IPS-NIHi7 (cell line): ENCODE results near the gene SNTG2.
A peak's percentile ranks its signal among the peaks of the same experiment; 100 is the strongest.

Experiments used
- DNase-seq: peaks from one replicate; pipeline ENCODE4 v3.0.0; 2012; ENCODE audit warnings: mixed read lengths; ENCODE audit errors: extremely low spot score

Gene SNTG2

GRCh38 chr2:950080-950966 is at the start of gene SNTG2:
Gene SNTG2, plus strand, starts transcription at chr2:950849. Its CDS starts 148 bp downstream, at chr2:950997.
- DNase-seq, result peak; percentile 86

GRCh38 chr2:902584-902983 is 48.1 kb upstream of the SNTG2 start:
- DNase-seq, result no peak

GRCh38 chr2:903223-903900 is 47.3 kb upstream of the SNTG2 start:
- DNase-seq, result no peak

GRCh38 chr2:904246-905024 is 46.2 kb upstream of the SNTG2 start:
- peak; percentile 26 for DNase-seq

GRCh38 chr2:905091-905832 is 45.4 kb upstream of the SNTG2 start:
- DNase-seq, result peak; percentile 3

GRCh38 chr2:905833-906140 is 44.9 kb upstream of the SNTG2 start:
- DNase-seq, result no peak

- DNase-seq, result no peak
Measured at GRCh38 chr2:907706-908105, 42.9 kb upstream of the SNTG2 start.

GRCh38 chr2:908568-908967 is 42.1 kb upstream of the SNTG2 start:
- DNase-seq, result no peak

- peak; percentile 7 for DNase-seq
Measured at GRCh38 chr2:909764-910379, 40.8 kb upstream of the SNTG2 start.

- no peak for DNase-seq
Measured at GRCh38 chr2:910698-911097, 40.0 kb upstream of the SNTG2 start.

- no peak for DNase-seq
Measured at GRCh38 chr2:915979-916378, 34.7 kb upstream of the SNTG2 start.

- no peak for DNase-seq
Measured at GRCh38 chr2:916935-917334, 33.7 kb upstream of the SNTG2 start.

GRCh38 chr2:919672-920071 is 31.0 kb upstream of the SNTG2 start:
- no peak for DNase-seq

GRCh38 chr2:920573-920972 is 30.1 kb upstream of the SNTG2 start:
- DNase-seq, result no peak

GRCh38 chr2:920999-921398 is 29.6 kb upstream of the SNTG2 start:
- no peak for DNase-seq

- no peak for DNase-seq
Measured at GRCh38 chr2:922185-922584, 28.5 kb upstream of the SNTG2 start.

GRCh38 chr2:923832-924601 is 26.6 kb upstream of the SNTG2 start:
- no peak for DNase-seq

- no peak for DNase-seq
Measured at GRCh38 chr2:924701-925100, 25.9 kb upstream of the SNTG2 start.

- DNase-seq, result no peak
Measured at GRCh38 chr2:925309-925708, 25.3 kb upstream of the SNTG2 start.

- DNase-seq, result no peak
Measured at GRCh38 chr2:925711-926110, 24.9 kb upstream of the SNTG2 start.
